HG02970 (cell line): ENCODE results near the gene CDH4.

Source experiments
- ATAC-seq: cut with Tn5 transposase; IDR thresholded peaks from one replicate; pipeline ENCODE4 v1.9.1; 2021; ENCODE audit warnings: mild to moderate bottlenecking, moderate library complexity, moderate number of reproducible peaks; ENCODE audit not compliant: unreplicated experiment, low FRiP score

Gene CDH4

GRCh38 chr20:61832181-61832580 is 580.1 kb downstream of the CDH4 start:
- no peak for ATAC-seq

GRCh38 chr20:61833807-61834610 is 581.9 kb downstream of the CDH4 start:
- ATAC-seq = no peak

GRCh38 chr20:61835301-61835700 is 583.2 kb downstream of the CDH4 start:
- no peak for ATAC-seq

GRCh38 chr20:61835791-61836350 is 583.8 kb downstream of the CDH4 start:
- no peak for ATAC-seq

- ATAC-seq = no peak
Observed at GRCh38 chr20:61837200-61837599, 585.1 kb downstream of the CDH4 start.

GRCh38 chr20:61839223-61839911 is 587.3 kb downstream of the CDH4 start:
- ATAC-seq = no peak

GRCh38 chr20:61839912-61840778 is 588.1 kb downstream of the CDH4 start:
- no peak for ATAC-seq

GRCh38 chr20:61840779-61841455 is 588.9 kb downstream of the CDH4 start:
- ATAC-seq = no peak

- ATAC-seq = no peak
Observed at GRCh38 chr20:61841551-61841950, 589.5 kb downstream of the CDH4 start.

- no peak for ATAC-seq
Observed at GRCh38 chr20:61841966-61842365, 589.9 kb downstream of the CDH4 start.

- no peak for ATAC-seq
Observed at GRCh38 chr20:61844621-61845020, 592.6 kb downstream of the CDH4 start.

- no peak for ATAC-seq
Observed at GRCh38 chr20:61845233-61845671, 593.2 kb downstream of the CDH4 start.

- ATAC-seq = no peak
Observed at GRCh38 chr20:61846074-61846473, 594.0 kb downstream of the CDH4 start.

- no peak for ATAC-seq
Observed at GRCh38 chr20:61846741-61847419, 594.8 kb downstream of the CDH4 start.

- no peak for ATAC-seq
Observed at GRCh38 chr20:61847420-61847748, 595.3 kb downstream of the CDH4 start.

- ATAC-seq = no peak
Observed at GRCh38 chr20:61847986-61848385, 595.9 kb downstream of the CDH4 start.

GRCh38 chr20:61848851-61849250 is 596.8 kb downstream of the CDH4 start:
- no peak for ATAC-seq

- no peak for ATAC-seq
Observed at GRCh38 chr20:61849376-61849775, 597.3 kb downstream of the CDH4 start.

- ATAC-seq = no peak
Observed at GRCh38 chr20:61849822-61850221, 597.8 kb downstream of the CDH4 start.

- no peak for ATAC-seq
Observed at GRCh38 chr20:61850457-61850856, 598.4 kb downstream of the CDH4 start.
